Muscle layer of duodenum (tissue), 2 donors: ENCODE data around the gene HS3ST3A1.

ENCODE experiments used
- H3K27ac ChIP-seq: one replicate; pipeline ENCODE4 v1.7.0; 2013; ENCODE audit warnings: mild to moderate bottlenecking, low read length
- H3K27me3 ChIP-seq: one replicate; pipeline ENCODE4 v1.7.0; 2013; ENCODE audit warnings: low read depth, mild to moderate bottlenecking, control low read depth, low read length
- H3K36me3 ChIP-seq, 2 donors: one replicate each; pipeline ENCODE4 v1.7.0; 2013; ENCODE audit warnings: low read length in 2 of 2, control low read depth in 1 of 2, mild to moderate bottlenecking in 1 of 2; ENCODE audit not compliant: insufficient read depth in 2 of 2, control insufficient read depth in 1 of 2
- H3K4me1 ChIP-seq, 2 donors: one replicate each; pipeline ENCODE4 v1.7.0; 2013; ENCODE audit warnings: low read length in 2 of 2, mild to moderate bottlenecking in 2 of 2, control low read depth in 1 of 2, moderate library complexity in 1 of 2; ENCODE audit not compliant: insufficient read depth in 2 of 2, control insufficient read depth in 1 of 2
- H3K4me3 ChIP-seq, 2 donors: one replicate each; pipeline ENCODE4 v1.7.0; 2013; ENCODE audit warnings: low read length in 2 of 2, low read depth in 1 of 2, mild to moderate bottlenecking in 1 of 2
- H3K9me3 ChIP-seq, 2 donors: one replicate each; pipeline ENCODE4 v1.7.0; 2013; ENCODE audit warnings: low read length in 2 of 2, control low read depth in 1 of 2, mild to moderate bottlenecking in 1 of 2; ENCODE audit not compliant: control insufficient read depth in 1 of 2
- donor health status: healthy.

Gene HS3ST3A1

GRCh38 chr17:13462146-13462545, 139.6 kb downstream of the HS3ST3A1 start:
- no peak overlapping the region for H3K27ac ChIP-seq

DNA sequence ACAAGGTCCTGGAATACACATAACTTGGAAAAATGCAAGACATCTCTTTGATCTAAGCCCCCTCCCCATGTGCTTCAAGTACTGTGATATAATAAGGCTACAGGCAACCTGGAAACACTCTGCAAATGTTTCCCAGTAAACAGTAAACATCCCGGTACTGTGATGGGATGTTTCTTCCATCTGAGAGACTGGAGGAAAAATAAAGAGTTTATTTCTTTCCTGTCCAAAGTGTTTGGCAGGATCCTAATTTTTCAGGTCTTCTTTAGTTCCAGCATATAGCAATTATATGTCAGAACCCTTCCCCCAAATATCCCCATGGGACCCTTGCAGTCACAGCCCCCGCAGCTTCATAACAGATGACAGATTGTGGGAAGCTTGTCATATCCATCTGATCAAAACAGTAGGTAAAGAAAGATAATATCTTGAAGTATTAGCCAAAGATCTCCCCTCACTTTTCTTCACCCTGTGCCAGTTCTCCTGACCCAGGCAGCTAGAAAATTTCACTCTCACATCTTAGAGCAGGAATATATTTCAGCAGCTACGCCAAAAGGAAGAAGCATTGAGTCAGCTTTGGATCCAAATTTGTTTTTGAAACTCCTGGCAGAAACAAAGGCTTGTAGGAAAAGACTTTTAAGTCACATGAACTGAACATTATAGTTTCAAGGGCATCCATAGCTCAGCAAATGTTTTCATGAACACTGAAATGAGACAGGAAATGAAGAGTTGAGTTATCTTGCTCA, 141.3 kb downstream of the HS3ST3A1 start:
- Histone ChIP-seq H3K36me3 (no peaks in the 10 kb centered on the region), H3K4me3 (no peak overlapping the region), H3K4me1 (no peaks in the 10 kb centered on the region), H3K27ac (no peak overlapping the region), H3K9me3 (no peaks in the 10 kb centered on the region), H3K27me3 (no peaks in the 10 kb centered on the region)

More at GRCh38 chr17:13462146-13462545, 139.6 kb downstream of the HS3ST3A1 start:
- Histone ChIP-seq H3K4me1 (no peaks in the 10 kb centered on the region), H3K36me3 (no peaks in the 10 kb centered on the region), H3K4me3 (no peak overlapping the region), H3K9me3 (no peaks in the 10 kb centered on the region), H3K27me3 (no peaks in the 10 kb centered on the region)

DNA sequence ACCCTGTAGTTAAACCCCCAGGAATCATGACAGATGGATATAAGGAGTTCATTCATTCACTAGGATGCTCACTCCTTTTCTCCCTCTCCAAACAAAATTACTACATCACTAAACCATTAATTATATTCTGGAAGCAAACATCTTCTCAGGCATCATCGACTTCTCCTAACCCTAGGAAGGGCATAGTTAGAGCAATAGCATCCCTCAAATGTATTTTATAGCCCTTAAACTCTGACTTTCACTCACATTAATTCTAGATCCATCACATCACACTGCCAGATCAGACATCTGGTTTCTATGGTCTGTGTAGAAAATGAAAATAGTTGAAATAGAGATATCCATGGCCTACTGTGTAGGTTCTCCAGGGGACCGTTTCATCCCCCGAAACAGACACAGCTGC, 143.9 kb downstream of the HS3ST3A1 start:
- H3K27me3 ChIP-seq, result no peaks in the 10 kb centered on the region
- H3K9me3 ChIP-seq, result no peaks in the 10 kb centered on the region
- H3K4me1 ChIP-seq, result no peaks in the 10 kb centered on the region
- no peaks in the 10 kb centered on the region for H3K36me3 ChIP-seq
- no peak overlapping the region for H3K27ac ChIP-seq
- H3K4me3 ChIP-seq, result no peak overlapping the region
